Activated naive CD8-positive, alpha-beta T cell (primary cell): ENCODE data around the gene CDT1.

ENCODE experiments used
- H3K27ac Mint-ChIP-seq: one replicate; pipeline ENCODE4 v1.8.0; 2021; ENCODE audit warnings: mixed read lengths
- H3K27me3 Mint-ChIP-seq: one replicate; pipeline ENCODE4 v1.8.0; 2021; ENCODE audit warnings: mixed read lengths
- H3K36me3 Mint-ChIP-seq: one replicate; pipeline ENCODE4 v1.8.0; 2021; ENCODE audit warnings: mixed read lengths
- H3K4me1 Mint-ChIP-seq: one replicate; pipeline ENCODE4 v1.8.0; 2021; ENCODE audit warnings: low read depth, mixed read lengths
- H3K4me3 Mint-ChIP-seq: one replicate; pipeline ENCODE4 v1.8.0; 2021; ENCODE audit warnings: mild to moderate bottlenecking, mixed read lengths
- H3K9me3 Mint-ChIP-seq: one replicate; pipeline ENCODE4 v1.8.0; 2021; ENCODE audit warnings: low read depth, mixed read lengths

The CDT1 gene

DNA sequence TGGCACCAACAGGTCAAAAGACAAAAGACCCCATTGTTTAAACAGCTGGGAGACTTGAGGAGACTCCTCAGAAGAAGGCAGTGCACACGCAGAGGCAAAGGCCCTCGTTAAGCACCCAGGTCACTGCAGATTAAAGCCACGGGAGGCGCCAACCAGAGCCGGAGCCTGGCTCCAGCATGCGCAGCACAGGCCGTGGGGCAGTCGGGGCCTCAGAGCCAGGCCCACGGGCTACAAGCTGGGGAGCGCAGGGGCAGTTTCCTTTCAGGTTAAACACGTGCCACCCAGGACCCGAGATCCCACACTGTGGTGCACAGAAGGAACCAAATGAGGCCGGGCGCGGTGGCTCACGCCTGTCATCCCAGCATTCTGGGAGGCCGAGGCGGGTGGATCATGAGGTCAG, 27.8 kb upstream of the CDT1 start:
- Mint-ChIP-seq H3K27ac (no peak overlapping the region), H3K4me1 (peaks cover 20% of the 10 kb centered on the region), H3K9me3 (no peaks in the 10 kb centered on the region)

DNA sequence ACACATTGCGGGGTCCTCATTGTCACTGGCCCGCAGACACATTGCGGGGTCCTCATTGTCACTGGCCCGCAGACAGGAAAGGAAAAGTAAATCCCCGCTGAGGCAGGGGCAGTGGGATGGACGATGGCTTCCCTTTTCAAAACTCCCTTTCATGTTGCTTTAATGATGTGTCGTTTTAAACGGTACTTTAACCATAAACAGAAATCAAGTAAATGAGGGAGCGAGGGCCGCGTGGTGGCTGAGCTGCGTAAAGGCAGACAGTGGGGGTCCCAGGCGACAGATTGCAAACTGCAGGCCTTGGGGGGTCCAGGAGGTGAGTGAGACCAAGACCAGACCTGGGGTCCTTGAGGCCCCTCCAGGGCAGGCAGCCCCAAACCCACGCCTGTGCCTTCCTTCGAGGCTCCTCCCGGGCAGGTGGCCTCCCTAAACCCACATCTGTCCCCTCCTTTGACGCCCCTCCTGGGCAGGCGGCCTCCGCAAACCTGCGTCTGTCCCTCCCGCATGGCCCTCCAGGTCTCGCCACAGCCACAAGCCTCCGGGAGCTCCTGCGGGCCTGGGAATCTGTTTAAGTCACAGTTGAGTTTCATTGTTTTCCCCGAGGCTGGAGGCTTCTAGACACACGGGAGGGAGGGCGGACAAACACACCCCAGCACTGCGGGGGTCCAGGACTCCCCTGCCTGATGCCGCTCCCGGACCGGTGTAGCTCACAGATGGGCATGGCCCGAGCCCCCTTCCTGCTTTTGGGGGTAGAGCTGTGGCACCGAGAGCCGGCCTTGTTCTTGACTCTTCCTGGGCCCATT, 25.9 kb upstream of the CDT1 start:
- Mint-ChIP-seq H3K4me1 (peaks cover 34% of the 10 kb centered on the region), H3K27ac (no peak overlapping the region), H3K9me3 (no peaks in the 10 kb centered on the region), H3K4me3 (no peak overlapping the region), H3K36me3 (no peaks in the 10 kb centered on the region), H3K27me3 (no peaks in the 10 kb centered on the region)

More for the DNA sequence above, 27.8 kb upstream of the CDT1 start:
- H3K4me3 Mint-ChIP-seq: no peak overlapping the region
- no peaks in the 10 kb centered on the region for H3K27me3 Mint-ChIP-seq
- H3K36me3 Mint-ChIP-seq: no peaks in the 10 kb centered on the region

DNA sequence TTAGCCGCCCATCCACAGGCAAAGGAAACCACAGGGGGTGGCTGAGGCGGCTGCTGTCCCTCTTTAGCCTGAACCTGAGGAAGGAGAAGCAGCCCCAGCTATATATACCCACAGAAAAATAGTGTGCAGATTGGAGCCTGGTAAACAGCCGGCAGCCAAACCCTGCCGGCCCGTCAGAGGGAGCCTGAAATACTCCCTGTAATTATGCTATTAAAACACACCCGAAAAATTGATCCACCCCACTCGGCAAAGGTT, 25.4 kb upstream of the CDT1 start:
- H3K9me3 Mint-ChIP-seq: no peaks in the 10 kb centered on the region
- no peak overlapping the region for H3K27ac Mint-ChIP-seq
- peaks cover 40% of the 10 kb centered on the region for H3K4me1 Mint-ChIP-seq
- H3K4me3 Mint-ChIP-seq: no peak overlapping the region
- H3K36me3 Mint-ChIP-seq: no peaks in the 10 kb centered on the region
- no peaks in the 10 kb centered on the region for H3K27me3 Mint-ChIP-seq

DNA sequence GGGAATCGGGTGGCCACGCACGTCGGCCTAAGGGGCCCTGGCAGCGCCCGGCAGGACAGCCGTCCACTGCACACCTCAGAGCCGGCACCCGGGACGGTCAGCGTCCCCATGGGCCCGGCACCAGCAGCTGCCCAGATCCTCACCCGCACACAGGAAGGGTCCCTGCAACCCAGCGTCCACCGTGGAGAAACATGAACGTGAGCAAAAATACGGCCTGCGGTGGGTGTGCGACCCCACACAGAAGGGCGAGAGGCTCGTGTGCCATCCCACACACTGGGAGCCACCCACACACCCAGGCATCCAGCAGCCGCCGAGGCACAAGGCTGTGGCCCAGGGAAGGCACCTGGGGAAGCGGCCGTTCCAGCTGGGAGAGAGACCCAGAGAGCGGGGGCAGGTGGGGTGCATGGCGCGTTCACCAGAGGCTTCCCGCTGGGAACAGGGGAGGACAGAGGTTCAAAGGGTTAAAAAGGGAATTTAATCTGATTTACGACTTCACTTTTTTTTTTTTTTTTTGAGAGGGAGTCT, 25.0 kb upstream of the CDT1 start:
- peaks cover 44% of the 10 kb centered on the region for H3K4me1 Mint-ChIP-seq
- no peak overlapping the region for H3K27ac Mint-ChIP-seq
- H3K27me3 Mint-ChIP-seq: no peaks in the 10 kb centered on the region
- H3K4me3 Mint-ChIP-seq: no peak overlapping the region
- no peaks in the 10 kb centered on the region for H3K9me3 Mint-ChIP-seq
- no peaks in the 10 kb centered on the region for H3K36me3 Mint-ChIP-seq

DNA sequence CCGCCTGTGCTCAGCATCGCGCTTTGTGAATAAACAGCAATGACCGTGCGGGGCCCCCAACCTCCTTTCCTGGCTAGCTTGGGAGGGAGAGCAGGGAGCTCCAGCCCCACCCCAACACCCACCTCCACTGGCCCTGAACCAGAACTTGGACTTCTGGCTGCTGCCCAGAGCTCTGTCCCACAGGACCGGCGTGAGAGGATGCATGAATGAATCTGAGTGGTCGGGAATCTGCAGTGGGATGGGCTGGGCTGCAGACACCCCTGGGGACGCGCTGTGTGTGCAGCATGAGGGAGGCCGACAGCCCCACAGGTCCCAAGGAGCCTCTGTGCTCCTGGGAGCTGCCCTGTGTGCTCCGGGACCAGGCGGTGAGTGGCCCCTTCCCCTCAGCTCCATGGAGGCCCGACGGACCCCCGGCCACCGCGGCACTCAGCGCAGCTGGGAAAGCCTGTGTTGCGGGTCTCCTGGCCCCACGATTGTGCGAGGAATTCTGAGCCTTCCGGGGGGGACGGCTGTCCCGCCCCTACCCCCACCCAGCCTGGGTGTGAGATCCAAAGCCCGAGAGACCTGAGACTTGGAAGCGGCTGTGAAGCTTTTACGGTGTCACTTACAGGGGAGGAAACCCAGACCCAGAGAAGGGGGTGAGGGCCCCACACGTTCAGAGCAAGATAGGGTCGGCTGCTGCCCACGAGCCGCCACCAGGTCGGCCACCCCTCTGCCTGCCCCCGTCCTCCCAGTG, 24.0 kb upstream of the CDT1 start:
- Mint-ChIP-seq H3K27me3 (no peaks in the 10 kb centered on the region), H3K4me1 (peaks cover 42% of the 10 kb centered on the region), H3K27ac (peak overlapping the region; percentile 16), H3K4me3 (no peak overlapping the region), H3K36me3 (no peaks in the 10 kb centered on the region), H3K9me3 (no peaks in the 10 kb centered on the region)

DNA sequence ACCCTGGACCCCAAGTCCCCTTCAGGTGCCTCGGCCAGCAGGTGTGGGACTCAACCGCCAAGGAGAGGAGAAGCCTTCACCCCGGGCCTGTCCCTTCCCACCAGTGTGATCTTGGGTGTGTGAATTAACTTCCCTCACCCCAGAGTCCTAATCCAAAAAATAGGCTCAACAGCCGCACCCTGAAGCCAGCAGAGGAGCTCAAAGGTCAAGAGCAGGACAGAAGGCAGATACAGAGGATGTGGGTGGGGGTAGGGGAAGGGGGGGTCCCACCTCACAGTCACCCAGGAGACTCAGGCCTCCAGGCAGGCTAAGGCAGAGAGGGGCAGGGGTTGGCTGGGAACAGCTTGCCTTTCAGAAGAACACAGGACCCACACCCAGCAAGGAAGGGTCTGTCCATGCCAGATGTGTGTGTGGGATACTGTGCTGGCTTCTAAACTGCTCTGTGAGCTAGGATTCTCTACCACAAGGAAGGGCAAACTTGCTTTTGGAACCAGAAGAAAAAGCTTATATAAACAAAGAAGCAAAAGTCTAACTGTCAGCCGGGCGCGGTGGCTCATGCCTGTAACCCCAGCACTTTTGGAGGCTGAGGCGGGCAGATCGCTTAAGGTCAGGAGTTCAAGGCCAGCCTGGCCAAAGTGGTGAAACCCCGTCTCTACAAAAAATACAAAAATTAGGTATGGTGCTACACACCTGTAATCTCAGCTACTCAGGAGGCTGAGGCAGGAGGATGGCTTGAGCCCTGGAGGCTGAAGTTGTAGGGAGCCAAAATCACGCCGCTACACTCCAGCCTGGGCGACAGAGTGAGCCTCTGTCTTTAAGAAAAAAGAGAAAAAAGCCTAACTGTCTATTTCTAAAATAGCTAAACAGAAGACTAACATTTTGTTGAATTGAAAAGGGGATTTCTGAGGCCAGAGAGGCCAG, 23.2 kb upstream of the CDT1 start:
- no peaks in the 10 kb centered on the region for H3K36me3 Mint-ChIP-seq
- peak overlapping the region; percentile 79 for H3K4me3 Mint-ChIP-seq
- peaks cover 42% of the 10 kb centered on the region for H3K4me1 Mint-ChIP-seq

DNA sequence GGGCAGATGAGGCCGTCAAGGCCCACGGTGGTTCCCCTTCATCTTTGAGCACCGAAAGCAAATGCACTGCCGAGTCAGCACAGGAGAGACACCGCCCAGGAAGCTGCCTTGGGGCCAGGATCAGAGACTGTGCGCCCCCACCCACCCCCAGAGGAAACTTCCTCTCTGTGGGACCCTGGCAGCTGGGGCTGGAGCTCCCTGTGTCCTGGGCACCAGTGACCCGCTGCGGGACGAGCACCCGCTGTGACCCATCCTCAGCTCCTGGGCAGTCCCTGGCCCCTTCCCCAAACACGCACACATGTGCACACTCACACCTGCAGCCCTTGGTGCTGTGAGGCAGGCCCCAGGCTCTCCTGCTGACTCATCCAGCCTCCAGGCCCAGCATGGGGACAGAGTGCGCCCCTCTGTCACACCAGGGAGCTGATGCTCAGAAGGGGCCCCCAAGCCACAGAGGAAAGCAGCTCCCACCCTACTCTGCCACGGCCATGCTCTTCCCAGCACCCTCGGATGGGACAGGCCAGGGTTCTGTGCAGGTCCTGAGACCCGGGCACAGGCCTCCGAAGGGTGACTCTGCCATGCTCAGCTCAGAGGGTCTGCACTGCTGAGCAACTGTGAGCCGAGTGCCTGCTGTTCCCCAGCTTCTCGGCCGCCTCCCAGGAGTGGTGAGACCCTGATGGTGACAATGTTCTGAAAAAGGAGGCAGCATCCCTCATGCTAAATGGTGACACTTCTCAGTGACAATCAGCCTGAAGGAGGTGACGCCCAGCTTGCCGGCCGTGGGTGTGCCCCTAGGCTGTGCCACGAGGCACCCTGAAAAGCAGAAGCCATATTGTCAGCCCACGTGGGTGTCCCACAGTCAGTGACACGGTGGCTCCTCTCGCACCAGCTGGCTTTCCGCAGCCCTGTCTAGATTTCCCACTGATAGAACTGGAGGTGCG, 22.2 kb upstream of the CDT1 start:
- peak overlapping the region; percentile 79 for H3K4me3 Mint-ChIP-seq
- H3K4me1 Mint-ChIP-seq: peaks cover 42% of the 10 kb centered on the region
- H3K27ac Mint-ChIP-seq: peak overlapping the region; percentile 88
- H3K36me3 Mint-ChIP-seq: no peaks in the 10 kb centered on the region
- H3K9me3 Mint-ChIP-seq: no peaks in the 10 kb centered on the region
- no peaks in the 10 kb centered on the region for H3K27me3 Mint-ChIP-seq

More for the DNA sequence above, 23.2 kb upstream of the CDT1 start:
- peak overlapping the region; percentile 88 for H3K27ac Mint-ChIP-seq
- H3K27me3 Mint-ChIP-seq: no peaks in the 10 kb centered on the region
- no peaks in the 10 kb centered on the region for H3K9me3 Mint-ChIP-seq

DNA sequence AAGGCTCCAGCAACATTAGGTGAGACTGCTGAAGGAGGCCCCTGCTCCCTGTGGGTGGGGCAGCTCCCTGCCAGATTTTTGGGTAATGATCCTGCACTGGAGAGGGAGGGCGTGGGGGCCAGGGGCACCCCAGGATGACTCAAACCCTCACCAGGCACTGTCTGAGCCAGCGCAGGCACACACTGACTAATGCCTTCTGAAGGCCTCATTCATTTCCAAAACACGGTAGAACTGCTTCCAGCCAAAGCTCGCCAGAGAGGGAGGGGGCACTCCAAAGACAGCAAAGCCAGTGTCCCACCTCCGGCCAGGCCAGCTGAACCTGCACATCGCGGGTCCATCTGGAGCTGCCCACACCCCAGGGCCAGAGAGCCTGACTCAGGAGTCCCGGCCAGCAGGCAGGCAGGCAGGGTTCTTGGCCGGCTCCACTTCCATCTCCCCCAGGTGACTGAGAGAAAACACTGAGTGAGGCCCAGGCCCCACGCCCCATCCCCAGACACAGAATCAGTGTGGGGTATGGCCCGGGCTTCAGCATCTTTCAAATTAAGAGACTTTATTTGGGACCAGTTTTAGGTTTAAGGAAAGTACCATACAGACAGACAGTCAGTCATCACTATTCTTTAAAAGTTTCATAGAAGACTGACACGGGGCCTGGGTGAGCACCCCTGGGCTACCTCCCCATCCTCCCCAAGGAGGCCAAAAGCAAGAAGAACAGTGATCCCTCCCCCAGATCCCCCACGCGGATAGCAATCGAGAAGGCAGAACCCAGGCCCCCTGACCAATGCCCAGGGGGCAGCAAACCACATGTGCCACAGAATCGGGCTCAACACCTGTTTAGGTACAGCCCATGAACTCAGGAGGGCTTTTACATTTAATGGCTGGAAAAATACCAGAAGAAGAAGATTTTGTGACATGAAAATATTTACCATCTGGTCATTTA, 20.9 kb upstream of the CDT1 start:
- H3K4me3 Mint-ChIP-seq: peak overlapping the region; percentile 79
- no peaks in the 10 kb centered on the region for H3K36me3 Mint-ChIP-seq
- H3K27ac Mint-ChIP-seq: peak overlapping the region; percentile 88
- peaks cover 42% of the 10 kb centered on the region for H3K4me1 Mint-ChIP-seq
- no peaks in the 10 kb centered on the region for H3K9me3 Mint-ChIP-seq
- H3K27me3 Mint-ChIP-seq: no peaks in the 10 kb centered on the region

DNA sequence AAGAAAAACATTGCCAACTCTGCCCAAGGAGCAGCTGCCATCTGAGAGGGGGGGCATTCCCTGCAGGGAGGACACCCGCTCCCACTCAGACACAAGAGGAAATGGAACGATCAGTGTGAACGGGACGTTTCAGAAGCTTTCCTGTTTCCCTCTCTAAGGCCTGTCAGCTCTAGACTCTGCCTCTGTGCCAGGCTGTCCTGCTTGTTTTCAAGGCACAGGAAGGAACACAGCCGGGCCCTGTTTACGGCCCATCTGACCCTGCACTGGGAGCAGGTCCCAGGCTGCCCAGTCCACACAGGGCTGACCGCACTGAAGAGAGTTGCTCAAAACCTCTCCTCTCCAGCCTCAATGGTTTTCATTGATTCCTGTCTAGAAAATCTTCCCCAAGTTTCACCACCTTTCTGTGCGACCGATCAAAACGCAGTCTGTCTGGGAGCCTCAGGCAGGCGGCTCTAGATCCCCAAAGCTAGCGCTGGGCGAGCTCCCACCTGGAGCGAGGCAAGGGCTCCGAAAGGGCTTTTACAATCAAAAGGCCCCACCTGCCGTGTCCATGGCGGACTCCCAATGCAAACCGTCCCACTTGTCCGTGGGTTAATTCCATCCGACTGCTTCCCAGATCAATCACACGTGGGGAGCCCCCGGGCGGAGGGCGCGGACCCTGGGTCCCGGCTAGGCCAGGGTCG, 20.1 kb upstream of the CDT1 start:
- Mint-ChIP-seq H3K36me3 (no peaks in the 10 kb centered on the region), H3K4me1 (peaks cover 41% of the 10 kb centered on the region), H3K4me3 (peak overlapping the region; percentile 79), H3K9me3 (no peaks in the 10 kb centered on the region), H3K27me3 (no peaks in the 10 kb centered on the region), H3K27ac (peak overlapping the region; percentile 88)

DNA sequence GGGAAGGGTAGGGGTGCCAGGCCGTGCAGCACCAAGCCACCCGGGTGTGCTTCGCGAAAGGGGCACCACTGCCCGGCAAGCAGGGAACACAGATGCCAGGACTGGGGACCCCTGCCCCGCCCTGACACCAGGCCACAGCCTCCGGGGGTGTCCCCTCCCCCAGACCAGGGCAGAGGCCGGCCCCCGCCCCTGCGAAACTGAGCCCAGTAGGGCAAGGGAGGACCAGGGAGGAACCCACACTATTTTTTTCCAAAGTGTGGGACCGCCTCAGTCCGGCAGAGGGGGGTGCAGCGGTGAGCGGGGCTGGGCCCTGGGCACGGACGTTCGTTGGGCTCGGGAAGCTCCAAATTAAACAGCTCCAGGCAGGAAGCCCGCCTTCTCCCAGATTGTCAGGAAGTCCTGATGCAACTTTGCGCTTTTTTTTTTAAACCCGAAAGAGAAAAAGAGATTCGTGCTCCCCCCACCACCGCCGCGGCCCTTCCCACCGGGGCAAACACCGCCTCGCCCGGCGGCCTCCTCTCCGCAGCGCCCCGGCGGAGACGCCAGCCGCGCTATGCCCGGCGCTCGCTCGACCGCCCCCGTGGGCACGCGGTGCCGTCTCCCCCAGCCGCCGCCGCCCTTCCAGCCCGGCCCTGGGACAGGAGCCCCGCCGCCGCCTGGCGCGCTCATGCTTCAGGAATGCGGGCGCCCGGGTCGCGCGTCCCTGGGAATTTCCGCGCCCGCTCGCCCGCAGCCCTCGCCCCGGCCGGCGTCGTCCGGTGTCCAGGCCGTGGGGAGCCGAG, 19.3 kb upstream of the CDT1 start:
- Mint-ChIP-seq H3K27me3 (no peaks in the 10 kb centered on the region), H3K27ac (no peak overlapping the region), H3K4me3 (peak overlapping the region; percentile 84), H3K9me3 (no peaks in the 10 kb centered on the region), H3K4me1 (peaks cover 41% of the 10 kb centered on the region), H3K36me3 (no peaks in the 10 kb centered on the region)

DNA sequence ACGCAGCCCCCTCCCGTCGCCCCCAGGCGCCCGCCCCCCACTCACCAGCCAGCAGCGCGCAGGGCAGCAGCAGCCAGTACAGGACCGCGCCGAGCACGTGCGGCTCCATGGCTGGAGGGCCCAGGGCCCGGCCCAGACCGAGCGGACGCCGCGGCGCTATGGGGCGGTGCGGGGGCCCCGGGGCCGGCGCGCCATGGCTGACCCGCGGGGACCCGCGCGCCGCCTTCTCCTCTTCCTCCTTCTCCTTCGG, 18.8 kb upstream of the CDT1 start:
- Mint-ChIP-seq H3K36me3 (no peaks in the 10 kb centered on the region), H3K4me1 (peaks cover 44% of the 10 kb centered on the region), H3K27me3 (no peaks in the 10 kb centered on the region), H3K9me3 (no peaks in the 10 kb centered on the region), H3K4me3 (no peak overlapping the region), H3K27ac (no peak overlapping the region)

DNA sequence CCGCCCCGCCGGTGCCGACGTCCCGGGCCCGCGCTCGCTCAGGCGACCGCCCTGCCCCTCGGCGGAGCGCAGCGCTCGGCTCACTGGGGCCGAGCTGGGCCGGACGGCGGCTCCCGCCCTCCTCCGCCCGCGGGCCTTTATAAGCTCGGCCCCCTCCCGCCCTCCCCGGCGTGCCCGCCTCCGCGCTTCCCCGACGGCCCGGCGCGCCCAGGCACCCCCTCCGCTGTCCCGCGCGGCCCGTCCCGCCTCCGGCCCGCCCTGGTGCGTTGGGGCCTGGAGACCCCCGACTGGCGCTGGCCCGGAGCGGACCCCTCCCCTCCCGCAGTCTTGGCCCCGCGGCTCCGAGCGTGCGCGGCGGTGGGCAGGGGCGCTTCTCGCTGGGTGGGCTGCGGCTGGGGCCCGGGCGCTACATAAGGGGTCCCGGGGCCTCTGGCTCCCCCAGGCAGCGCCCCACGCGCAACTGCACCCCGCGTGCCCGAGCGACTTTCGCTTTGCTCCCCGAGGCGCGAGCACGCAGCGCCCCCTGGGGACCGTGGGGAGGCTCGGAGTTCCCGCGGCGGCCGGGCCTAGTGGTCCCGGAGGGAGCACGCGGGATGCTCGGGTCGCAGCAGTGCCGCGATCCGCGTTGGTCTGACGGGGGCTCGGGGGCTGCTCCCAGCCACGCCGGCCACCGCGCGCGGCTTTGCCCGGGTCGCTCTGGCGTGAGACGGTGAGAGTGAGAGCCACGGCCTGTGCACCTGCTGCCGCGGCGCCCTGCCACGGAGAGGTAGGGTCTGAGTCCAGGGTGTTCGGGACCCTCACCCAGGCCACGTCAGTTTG, 18.3 kb upstream of the CDT1 start, which contains the start of gene PIEZO1:
Gene PIEZO1, minus strand, starts transcription at position 115 of the 819 bp plus-strand sequence. CDS start 256 bp downstream, outside the sequence.
- no peaks in the 10 kb centered on the region for H3K9me3 Mint-ChIP-seq
- no peaks in the 10 kb centered on the region for H3K27me3 Mint-ChIP-seq
- peak within 1 kb of the TSS; percentile 84 for H3K4me3 Mint-ChIP-seq
- H3K27ac Mint-ChIP-seq: peak within 1 kb of the TSS; percentile 46
- H3K36me3 Mint-ChIP-seq: no peaks in the 10 kb centered on the region
- H3K4me1 Mint-ChIP-seq: peaks cover 44% of the 10 kb centered on the region
